Neural progenitor cell (in vitro differentiated cells): ENCODE results near the gene NRP1.

Experiments
- CTCF ChIP-seq: fragments of 200-600 bp; sonication (generic); IDR thresholded peaks from 2 replicates; pipeline ENCODE4 v1.5.1; 2017; ENCODE audit warnings: antibody characterized with exemption, mild to moderate bottlenecking
- EZH2 ChIP-seq: fragments of 200-600 bp; sonication (generic); IDR thresholded peaks from 2 replicates; pipeline ENCODE4 v1.6.1; 2017; ENCODE audit warnings: antibody characterized with exemption, mild to moderate bottlenecking, moderate library complexity
- EZH2phosphoT487 ChIP-seq: fragments of 200-600 bp; sonication (generic); IDR thresholded peaks from 2 replicates; pipeline ENCODE4 v1.6.1; 2017; ENCODE audit warnings: antibody characterized with exemption

GRCh38 chr10:33276282-33276923 lies 58.1 kb downstream of the NRP1 start:
- no peak for TF ChIP-seq EZH2
- TF ChIP-seq CTCF: no peak
- TF ChIP-seq EZH2phosphoT487: no peak
